SH-SY5Y (cell line): ENCODE measurements around the gene PSMB4.

Experiments used
- GATA2 ChIP-seq: IDR thresholded peaks from 2 replicates; pipeline ENCODE4 v1.6.1; 2011; ENCODE audit warnings: mild to moderate bottlenecking, low read depth, low read length
- GATA3 ChIP-seq: IDR thresholded peaks from 2 replicates; pipeline ENCODE4 v1.6.1; 2011; ENCODE audit warnings: low read depth, mild to moderate bottlenecking, low read length, moderate library complexity

Gene PSMB4

DNA sequence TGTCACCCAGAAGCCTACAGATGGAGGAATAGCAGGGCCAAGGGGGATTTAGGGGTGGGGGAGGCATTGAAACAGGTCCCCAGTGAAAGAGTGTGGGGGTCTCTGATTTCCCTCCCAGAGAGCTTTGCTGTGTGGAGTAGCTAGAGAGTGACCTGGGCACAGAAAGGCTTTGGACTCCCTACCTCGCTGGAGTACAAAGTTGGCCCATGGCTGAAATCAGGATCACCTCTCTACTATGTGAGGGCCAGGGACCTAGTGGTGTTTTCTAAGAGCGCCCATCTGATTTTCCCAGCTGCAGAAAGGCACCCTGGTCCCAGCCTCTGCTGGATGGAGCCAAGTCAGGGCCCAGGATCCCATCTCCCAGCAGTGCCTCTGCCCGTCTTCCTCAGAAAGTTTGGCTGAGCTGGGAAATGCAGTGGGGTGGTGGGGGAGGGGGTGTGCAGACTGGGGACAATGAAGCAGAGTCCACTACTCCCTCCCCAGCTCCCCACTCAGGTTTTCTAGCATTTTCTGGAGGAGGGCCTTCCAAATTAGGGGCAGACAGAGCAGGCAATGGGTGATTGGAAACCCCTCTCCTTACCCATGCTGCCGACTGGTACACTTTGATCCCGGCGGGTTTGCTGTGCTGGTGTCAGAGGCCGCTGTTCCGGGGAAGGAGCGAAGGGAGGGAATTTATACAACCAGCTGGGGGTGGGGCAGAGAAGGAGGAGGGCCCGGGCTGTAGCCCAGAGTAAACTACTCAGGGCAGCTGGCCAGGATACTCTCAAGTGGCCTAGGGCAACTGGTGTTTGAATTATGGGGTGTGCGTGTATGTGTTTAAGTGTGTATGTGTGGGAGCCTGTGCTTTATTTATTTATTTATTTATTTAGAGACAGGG is 27.1 kb upstream of the PSMB4 start, which contains the start of gene SELENBP1:
SELENBP1 (minus strand) TSS at position 648 of the 877 bp plus-strand sequence; CDS start at position 584, 64 bp downstream.
- TF ChIP-seq GATA2 (no peak), GATA3 (no peak)

DNA sequence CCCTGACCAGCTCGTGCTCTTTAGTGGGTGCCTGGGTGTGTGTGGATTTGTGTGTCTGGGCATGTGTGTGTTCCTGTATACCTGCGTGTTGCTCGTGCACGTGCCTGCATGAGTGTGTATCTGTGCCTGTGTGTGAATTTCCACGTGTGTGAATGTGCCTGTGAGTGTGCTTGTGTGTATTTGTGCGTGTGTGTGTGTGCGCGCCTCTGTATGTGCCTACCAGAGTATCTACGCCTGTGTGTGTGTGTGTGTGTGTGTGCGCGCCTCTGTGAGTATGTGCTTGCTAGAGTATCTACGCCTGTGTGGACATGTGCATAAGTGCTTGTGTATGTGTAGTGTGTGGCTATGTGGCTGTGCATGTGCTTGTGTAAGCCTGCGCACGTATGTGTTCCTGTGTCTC is 26.2 kb upstream of the PSMB4 start:
- TF ChIP-seq GATA3 (no peak), GATA2 (no peak)

DNA sequence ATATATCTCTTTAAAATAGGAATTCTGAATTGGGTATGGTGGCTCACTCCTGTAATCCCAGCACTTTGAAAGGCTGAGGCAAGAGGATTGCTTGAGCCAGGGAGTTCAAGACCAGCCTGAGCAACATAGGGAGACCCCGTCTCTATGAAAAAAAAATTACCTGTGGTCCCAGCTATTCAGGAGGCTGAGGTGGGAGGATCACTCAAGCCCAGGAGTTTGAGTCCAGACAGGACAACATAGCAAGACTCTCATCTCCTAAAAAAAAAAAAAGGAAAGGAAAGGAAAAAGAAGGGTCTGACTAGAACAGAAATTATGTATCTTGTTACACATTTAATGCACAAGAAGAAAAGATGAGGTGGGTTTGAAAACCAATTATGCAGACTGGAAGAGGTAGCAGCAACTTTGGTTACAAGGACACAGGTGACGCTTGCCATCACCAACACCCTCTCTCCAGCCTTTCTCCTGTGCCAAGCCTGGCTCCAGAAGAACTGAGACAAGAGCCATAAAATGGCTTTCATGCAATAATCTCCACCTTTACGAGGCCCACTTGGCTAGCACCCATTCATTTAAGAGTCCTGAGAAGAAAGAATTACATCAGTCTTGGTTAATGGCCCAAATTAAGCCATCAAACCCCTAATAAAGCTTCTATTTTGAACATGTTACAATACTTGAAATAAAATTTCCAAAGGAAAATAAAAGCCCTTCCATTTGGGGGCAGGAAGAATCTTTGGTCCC is 22.1 kb upstream of the PSMB4 start:
- no peak for TF ChIP-seq GATA2
- no peak for TF ChIP-seq GATA3

DNA sequence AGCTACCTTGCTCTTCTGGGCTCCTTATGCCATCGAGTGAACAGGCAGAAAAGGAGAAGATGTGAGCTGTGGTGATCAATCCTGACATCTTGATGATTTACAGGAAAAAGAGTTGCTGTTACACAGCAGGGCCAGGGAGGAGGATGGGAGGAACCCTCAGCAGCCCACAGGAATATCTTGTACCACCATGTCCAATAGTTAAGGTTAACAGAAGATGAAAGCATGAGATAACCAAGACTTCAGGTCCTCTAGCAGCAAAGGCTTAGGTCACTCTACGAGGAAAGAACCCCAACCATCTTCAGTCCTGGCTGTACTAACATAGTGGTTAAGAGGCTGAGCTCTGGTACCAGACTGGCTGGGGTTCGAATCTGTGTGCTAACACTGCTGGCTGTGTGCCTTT is 14.8 kb upstream of the PSMB4 start:
- no peak for TF ChIP-seq GATA3
- TF ChIP-seq GATA2: no peak; the same call in 1 of the 2 replicates

DNA sequence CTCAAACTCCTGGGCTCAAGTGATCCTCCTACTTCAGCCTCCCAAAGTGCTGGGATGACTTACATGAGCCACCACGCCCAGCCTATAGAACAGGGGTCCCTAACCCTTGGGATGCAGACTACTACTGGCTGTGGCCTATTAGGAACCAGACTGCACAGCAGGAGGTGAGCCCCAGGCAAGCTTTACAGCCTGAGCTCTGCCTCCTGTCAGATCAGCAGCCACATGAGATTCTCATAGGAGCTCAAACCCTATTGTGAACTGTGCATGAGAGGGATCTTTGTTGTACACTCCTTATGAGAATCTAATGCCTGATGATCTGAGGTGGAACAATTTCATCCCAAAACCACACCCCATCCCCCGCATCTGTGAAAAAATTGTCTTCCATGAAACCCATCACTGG is 13.4 kb upstream of the PSMB4 start:
- TF ChIP-seq GATA2 (no peak), GATA3 (no peak)

DNA sequence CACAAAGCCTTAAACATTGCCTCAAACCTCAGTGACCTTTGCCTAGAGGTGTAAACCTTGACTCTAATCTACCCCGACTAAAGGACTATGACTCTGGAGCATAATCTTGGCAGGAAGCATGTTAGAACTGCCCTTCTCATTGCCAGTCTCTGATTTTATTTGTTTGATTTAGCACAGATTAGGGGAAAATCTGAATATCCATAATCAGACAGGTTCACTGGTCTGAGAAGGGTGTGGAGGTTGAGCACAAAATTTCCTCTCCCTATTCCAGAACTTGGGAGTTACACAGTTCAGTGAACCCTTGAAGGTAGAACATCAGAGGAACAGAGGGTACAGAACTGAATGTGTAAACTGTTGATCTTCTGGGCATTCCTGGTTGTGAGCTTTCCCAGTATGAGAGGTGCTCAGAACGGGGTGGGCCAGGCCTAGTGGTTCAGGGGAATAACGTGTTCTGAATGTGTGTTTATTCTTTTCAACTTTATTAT is 8.3 kb upstream of the PSMB4 start:
- TF ChIP-seq GATA2: no peak
- no peak for TF ChIP-seq GATA3

DNA sequence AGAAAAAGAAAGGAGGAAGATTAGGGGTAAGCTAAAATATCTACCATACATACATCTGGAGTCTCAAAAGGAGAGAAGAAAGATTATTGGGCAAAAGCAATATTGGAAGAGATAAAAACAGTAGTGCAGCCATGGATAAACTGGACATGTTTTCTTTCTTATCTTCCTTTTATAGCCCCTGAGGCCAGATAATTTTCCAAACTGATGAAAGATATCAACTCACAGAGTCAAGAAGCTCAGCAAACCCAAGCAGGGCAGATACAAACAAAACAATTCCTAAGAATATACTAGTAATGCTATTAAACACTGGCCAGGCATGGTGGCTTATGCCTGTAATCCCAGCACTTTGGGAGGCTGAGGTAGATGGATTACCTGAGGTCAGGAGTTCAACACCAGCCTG is 5.8 kb upstream of the PSMB4 start:
- TF ChIP-seq GATA2: no peak
- TF ChIP-seq GATA3: no peak

DNA sequence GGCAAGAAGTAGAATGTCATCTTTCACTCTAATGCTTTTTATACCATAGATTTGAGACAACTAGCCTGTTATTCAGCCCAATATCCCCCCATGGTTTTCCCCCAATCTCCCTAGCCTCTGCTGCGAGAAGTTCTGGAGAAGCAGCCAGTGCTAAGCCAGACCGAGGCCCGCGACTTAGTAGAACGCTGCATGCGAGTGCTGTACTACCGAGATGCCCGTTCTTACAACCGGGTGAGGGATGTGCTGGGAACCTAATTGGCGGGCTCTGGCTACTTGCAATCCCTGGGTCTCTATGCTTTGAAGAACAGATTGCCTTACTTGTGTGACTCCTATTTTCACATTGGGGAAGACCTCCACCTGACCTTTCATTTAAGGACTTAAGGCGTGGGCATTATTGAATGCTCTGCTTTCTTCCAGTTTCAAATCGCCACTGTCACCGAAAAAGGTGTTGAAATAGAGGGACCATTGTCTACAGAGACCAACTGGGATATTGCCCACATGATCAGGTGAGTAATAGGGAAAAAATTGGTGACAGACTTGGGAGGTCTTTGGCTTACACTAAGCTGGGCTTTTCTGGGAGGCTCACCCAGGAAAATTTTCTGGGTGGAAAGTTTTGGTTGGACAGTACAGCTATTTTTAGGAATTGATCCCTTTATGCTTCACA is 1.9 kb downstream of the PSMB4 start:
- no peak for TF ChIP-seq GATA3
- TF ChIP-seq GATA2: no peak

DNA sequence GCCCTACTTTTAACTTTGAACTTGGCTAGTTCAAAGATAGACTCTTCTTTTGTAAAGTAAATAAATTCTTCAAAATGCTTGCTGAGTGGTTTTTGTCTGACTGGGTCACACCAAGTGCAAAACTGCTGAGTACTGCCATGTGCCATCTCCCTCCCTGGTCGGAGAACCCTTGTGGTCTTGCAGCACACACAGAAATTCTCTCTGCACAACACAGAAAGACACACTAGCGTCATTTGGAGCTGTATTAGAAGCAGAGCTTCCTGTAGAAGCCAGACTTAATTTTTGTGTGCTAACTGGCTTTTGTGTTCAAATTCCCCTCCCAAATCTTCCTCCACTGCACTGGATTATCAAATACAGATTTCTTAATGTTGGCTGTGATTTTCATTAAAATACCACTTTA is 2.5 kb downstream of the PSMB4 start:
- TF ChIP-seq GATA2 (no peak), GATA3 (no peak)

DNA sequence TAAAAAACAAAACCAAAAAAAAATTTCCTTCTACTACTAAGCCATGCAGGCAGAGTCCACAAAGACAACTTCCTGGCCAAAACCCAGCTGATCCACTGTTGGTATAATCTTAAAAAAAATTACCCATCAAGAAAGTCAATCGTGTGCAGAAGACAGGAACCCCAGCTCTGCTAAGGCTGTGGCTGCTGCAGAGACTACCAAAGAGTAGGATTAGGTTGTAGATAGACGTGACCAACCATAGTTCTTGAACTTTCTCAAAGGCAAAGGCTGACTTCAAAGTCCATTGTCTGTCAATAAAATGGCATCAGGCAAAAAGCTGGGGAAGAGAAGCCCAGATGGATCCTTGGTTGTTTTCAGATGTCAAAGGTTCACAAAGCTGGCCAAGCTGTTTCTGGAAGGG is 3.4 kb downstream of the PSMB4 start:
- TF ChIP-seq GATA3: no peak
- TF ChIP-seq GATA2: no peak

DNA sequence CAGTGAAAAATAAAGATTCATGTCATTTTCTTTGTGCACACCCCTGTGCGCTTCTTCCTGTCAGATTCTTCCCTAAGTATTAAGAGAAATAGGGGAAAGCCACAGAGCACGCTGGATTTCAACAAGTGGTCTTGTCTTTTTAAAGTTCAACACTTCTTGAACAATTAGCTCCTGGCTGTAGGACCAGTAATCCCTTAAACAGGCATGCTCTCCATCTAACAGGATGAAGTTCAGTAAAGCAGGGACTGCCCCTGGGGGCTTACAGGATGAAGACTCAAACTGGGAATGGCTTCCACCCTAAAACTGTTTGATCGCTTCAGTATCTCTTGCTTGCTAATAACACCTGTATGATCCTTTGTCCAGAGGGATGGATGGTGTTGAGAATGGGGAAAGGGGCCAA is 4.2 kb downstream of the PSMB4 start:
- TF ChIP-seq GATA3 (no peak), GATA2 (no peak)

DNA sequence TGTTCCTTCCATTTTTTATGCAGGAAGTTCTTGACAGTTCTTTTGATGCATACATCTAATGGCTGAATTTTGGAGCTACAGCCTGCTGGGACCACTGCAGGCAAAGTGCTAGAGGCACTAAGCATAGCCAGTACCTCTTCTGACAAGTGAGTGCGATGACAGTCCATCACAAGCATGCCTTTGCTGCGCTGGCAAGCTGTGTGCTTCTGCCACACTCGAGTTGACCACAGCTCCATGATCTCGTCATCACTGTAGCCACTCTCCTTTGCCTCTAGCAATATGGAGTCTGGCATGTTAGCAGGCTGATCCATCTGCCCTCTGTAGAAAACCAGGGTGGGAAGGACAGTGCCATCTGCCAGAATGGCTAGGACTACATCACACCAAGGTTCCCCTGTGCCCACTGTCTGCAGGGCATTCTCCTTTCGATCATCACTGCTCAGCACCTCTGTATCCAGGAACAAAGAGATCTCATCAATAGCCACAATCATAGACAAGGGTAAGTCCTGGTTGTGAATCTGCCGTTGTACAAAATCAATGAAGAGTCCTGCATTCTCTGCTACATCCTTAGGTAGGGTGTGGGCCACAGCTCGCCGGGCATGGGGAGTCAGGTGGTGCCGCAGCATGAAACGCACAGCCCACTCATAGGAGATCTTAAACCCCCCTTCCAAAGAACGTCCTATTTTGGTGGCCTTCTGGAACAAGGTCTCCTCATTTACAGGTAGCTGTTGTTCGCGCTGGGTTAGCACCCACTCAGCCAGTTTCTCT is 6.0 kb downstream of the PSMB4 start:
- TF ChIP-seq GATA3 (no peak), GATA2 (no peak)

DNA sequence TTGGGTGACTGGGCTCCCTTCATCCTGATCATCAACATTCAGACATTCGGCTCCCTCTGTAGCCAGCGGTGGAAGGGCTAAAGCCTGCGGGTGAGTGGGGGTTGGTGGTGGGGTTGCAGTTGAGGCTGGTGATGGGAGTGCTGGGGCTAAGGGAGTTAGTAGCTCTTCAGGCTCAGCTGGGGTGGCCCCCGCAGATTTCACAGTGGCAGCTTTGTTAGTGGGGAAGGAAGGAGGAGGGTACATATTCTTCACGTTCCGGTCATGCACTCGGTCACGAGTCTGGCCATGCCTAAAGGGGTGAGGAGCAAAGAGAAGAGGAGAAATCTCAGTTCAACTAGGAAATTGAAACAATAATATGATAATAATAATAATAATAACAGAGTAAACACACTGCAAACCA is 6.8 kb downstream of the PSMB4 start:
- TF ChIP-seq GATA2 (no peak), GATA3 (no peak)
